HepG2 (cell line): ENCODE data around the gene NAV2. TPM values are rescaled to one million over a fixed set of nuclear protein-coding genes. Genes with fewer than 3 reads are reported as not detected.
A peak's percentile ranks its signal among the peaks of the same experiment; 100 is the strongest.

Experiments used
- CBX1 ChIP-seq: IDR thresholded peaks from one replicate; pipeline ENCODE4 v1.6.1; 2016; ENCODE audit warnings: antibody characterized with exemption, low read depth
- CEBPB ChIP-seq: IDR thresholded peaks from 2 replicates; pipeline ENCODE4 v1.6.1; 2011; ENCODE audit warnings: low read depth, low read length, improper control_type of control experiment, borderline replicate concordance
- CEBPG ChIP-seq: IDR thresholded peaks from 2 replicates; pipeline ENCODE4 v1.6.1; 2016
- FOSL1 ChIP-seq: sonication (generic); formaldehyde crosslinking; IDR thresholded peaks from 2 replicates; pipeline ENCODE4 v1.9.0; 2021; ENCODE audit warnings: missing genetic modification reagents, borderline replicate concordance
- FOSL2 ChIP-seq: sonication (generic); formaldehyde crosslinking; IDR thresholded peaks from 2 replicates; pipeline ENCODE4 v1.4.0; 2020; ENCODE audit warnings: missing genetic modification reagents
- FOXA1 ChIP-seq, 2 experiments: fragments of 450-650 bp in 1 of 2; sonication (generic) in 1 of 2; formaldehyde crosslinking in 1 of 2; IDR thresholded peaks; 2 replicates each; pipeline versions ENCODE4 v1.4.0 to v1.6.1; 2016 to 2020; ENCODE audit warnings: missing genetic modification reagents in 1 of 2
- FOXK2 ChIP-seq: fragments of 450-650 bp; IDR thresholded peaks from 2 replicates; pipeline ENCODE4 v1.6.1; 2016
- GABPB1 ChIP-seq: IDR thresholded peaks from 2 replicates; pipeline ENCODE4 v1.6.1; 2016; ENCODE audit warnings: mild to moderate bottlenecking, missing genetic modification reagents, moderate library complexity, missing compliant biosample characterization
- NAIF1 ChIP-seq: sonication (generic); formaldehyde crosslinking; IDR thresholded peaks from 2 replicates; pipeline ENCODE4 v1.5.0; 2020; ENCODE audit warnings: mild to moderate bottlenecking, missing genetic modification reagents, borderline replicate concordance
- NFIB ChIP-seq: sonication (generic); formaldehyde crosslinking; IDR thresholded peaks from 2 replicates; pipeline ENCODE4 v1.9.0; 2021; ENCODE audit warnings: missing genetic modification reagents, mild to moderate bottlenecking, borderline replicate concordance
- PAF1 ChIP-seq: IDR thresholded peaks from 2 replicates; pipeline ENCODE4 v1.6.1; 2016; ENCODE audit warnings: missing genetic modification reagents, missing compliant biosample characterization
- PHB2 ChIP-seq: fragments of 450-650 bp; IDR thresholded peaks from 2 replicates; pipeline ENCODE4 v1.6.1; 2018; ENCODE audit not compliant: partially characterized antibody
- SAP130 ChIP-seq: IDR thresholded peaks from 2 replicates; pipeline ENCODE4 v1.6.1; 2016; ENCODE audit warnings: low read depth
- SOX13 ChIP-seq, 3 experiments: fragments of 450-650 bp in 1 of 3; sonication (generic) in 1 of 3; formaldehyde crosslinking in 1 of 3; IDR thresholded peaks in 2 of 3; conservative IDR thresholded peaks in 1 of 3; 2 replicates each; pipeline versions ENCODE4 v1.5.0 to v1.6.1; 2016 to 2020; ENCODE audit warnings: antibody characterized with exemption in 1 of 3, mild to moderate bottlenecking in 1 of 3, missing compliant biosample characterization in 1 of 3, missing genetic modification reagents in 1 of 3, moderate library complexity in 1 of 3
- SOX5 ChIP-seq: IDR thresholded peaks from 2 replicates; pipeline ENCODE4 v1.6.1; 2016; ENCODE audit warnings: borderline replicate concordance
- THAP11 ChIP-seq: IDR thresholded peaks from 2 replicates; pipeline ENCODE4 v1.6.1; 2016; ENCODE audit warnings: missing biosample characterization, missing genetic modification reagents
- XRCC5 ChIP-seq: fragments of 200-400 bp; formaldehyde crosslinking; optimal IDR thresholded peaks from 2 replicates; pipeline ENCODE3; 2017; ENCODE audit warnings: mild to moderate bottlenecking, low read length
- ZBTB7B ChIP-seq: sonication (generic); formaldehyde crosslinking; IDR thresholded peaks from 2 replicates; pipeline ENCODE4 v1.4.0; 2020; ENCODE audit warnings: missing genetic modification reagents
- ZNF337 ChIP-seq: sonication (generic); formaldehyde crosslinking; IDR thresholded peaks from 2 replicates; pipeline ENCODE4 v1.5.1; 2020; ENCODE audit warnings: missing genetic modification reagents, low read depth, mild to moderate bottlenecking, borderline replicate concordance
- ZNF441 ChIP-seq: sonication (generic); formaldehyde crosslinking; IDR thresholded peaks from 2 replicates; pipeline ENCODE4 v1.7.0; 2021; ENCODE audit warnings: missing genetic modification reagents, borderline replicate concordance
- ZNF558 ChIP-seq: sonication (generic); formaldehyde crosslinking; IDR thresholded peaks from 2 replicates; pipeline ENCODE4 v1.9.0; 2022; ENCODE audit warnings: mild to moderate bottlenecking, missing genetic modification reagents, borderline replicate concordance
- ZNF629 ChIP-seq: sonication (generic); formaldehyde crosslinking; conservative IDR thresholded peaks from 2 replicates; pipeline ENCODE4 v1.5.0; 2020; ENCODE audit warnings: missing genetic modification reagents
- ZNF782 ChIP-seq: sonication (generic); formaldehyde crosslinking; IDR thresholded peaks from 2 replicates; pipeline ENCODE4 v1.4.0; 2020; ENCODE audit warnings: missing genetic modification reagents, mild to moderate bottlenecking, borderline replicate concordance
- polyA plus RNA-seq, 8 experiments: library from polyadenylated mRNA; depleted of rRNA in 3 of 8; stranded (reverse) in 7 of 8; unstranded in 1 of 8; fragments of >200 nt; fragmentation: Illumina TruSeq in 4 of 8; extraction: Trizol in 4 of 8; gene quantifications; 2 replicates each; pipeline versions ENCODE4 v1.2.1 to v1.2.3, GENCODE V29; 2011 to 2016; ENCODE audit warnings: low read depth in 4 of 8, missing spikeins in 1 of 8, mixed read lengths in 1 of 8; ENCODE audit not compliant: insufficient read depth in 1 of 8
- total RNA-seq, 5 experiments: library from RNA; depleted of rRNA; stranded (reverse); fragments of >200 nt; fragmentation: Illumina TruSeq; extraction: Trizol; gene quantifications; 2 replicates each; pipeline ENCODE4 v1.2.3, GENCODE V29; 2016; ENCODE audit warnings: low read depth in 1 of 5
- TF ChIP-seq, protein P1 (sequence below): sonication (generic); formaldehyde crosslinking; IDR thresholded peaks from 2 replicates; pipeline ENCODE4 v1.4.0; 2020; ENCODE audit warnings: mild to moderate bottlenecking, low read depth, missing genetic modification reagents
- TF ChIP-seq, protein P2 (sequence below): sonication (generic); formaldehyde crosslinking; IDR thresholded peaks from 2 replicates; pipeline ENCODE4 v1.5.0; 2020; ENCODE audit warnings: mild to moderate bottlenecking, low read depth, missing genetic modification reagents, borderline replicate concordance
- TF ChIP-seq, protein P3 (sequence below): IDR thresholded peaks from 2 replicates; pipeline ENCODE4 v1.6.1; 2012; ENCODE audit warnings: low read depth, low read length, improper control_type of control experiment
- TF ChIP-seq, protein P4 (sequence below): IDR thresholded peaks from 2 replicates; pipeline ENCODE4 v1.6.1; 2016; ENCODE audit warnings: mild to moderate bottlenecking, missing biosample characterization, missing genetic modification reagents
- TF ChIP-seq, protein P5 (sequence below): sonication (generic); formaldehyde crosslinking; IDR thresholded peaks from 2 replicates; pipeline ENCODE4 v1.4.0; 2020; ENCODE audit warnings: mild to moderate bottlenecking, missing genetic modification reagents

Gene NAV2
- total and polyA plus RNA-seq, 2 of the 13 experiments (the other 11 are each of a cell fraction or from before 2014, with no cell fraction given), result 9.3 to 34.6 TPM

DNA sequence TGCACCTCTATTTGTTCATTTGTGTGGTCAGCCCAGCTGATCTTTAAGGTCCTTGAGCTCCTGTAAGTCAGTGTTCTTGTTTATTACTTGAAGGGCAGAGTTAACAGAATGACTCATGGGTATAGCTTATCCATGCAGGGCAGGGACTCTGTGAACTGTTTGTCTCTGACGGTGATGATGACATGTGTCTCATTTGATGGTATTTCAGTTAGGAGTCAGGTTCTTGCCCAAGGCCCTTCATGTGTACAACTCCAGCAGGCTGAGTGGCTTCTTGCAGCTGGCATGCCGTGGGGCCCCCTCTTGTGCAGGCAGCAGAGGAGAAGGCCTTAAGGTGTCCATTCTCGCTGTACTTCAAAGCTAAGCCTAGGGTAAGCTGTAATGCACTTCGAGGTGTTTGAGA lies 282.5 kb downstream of the NAV2 start (continued):
- TF ChIP-seq, protein P1, sequence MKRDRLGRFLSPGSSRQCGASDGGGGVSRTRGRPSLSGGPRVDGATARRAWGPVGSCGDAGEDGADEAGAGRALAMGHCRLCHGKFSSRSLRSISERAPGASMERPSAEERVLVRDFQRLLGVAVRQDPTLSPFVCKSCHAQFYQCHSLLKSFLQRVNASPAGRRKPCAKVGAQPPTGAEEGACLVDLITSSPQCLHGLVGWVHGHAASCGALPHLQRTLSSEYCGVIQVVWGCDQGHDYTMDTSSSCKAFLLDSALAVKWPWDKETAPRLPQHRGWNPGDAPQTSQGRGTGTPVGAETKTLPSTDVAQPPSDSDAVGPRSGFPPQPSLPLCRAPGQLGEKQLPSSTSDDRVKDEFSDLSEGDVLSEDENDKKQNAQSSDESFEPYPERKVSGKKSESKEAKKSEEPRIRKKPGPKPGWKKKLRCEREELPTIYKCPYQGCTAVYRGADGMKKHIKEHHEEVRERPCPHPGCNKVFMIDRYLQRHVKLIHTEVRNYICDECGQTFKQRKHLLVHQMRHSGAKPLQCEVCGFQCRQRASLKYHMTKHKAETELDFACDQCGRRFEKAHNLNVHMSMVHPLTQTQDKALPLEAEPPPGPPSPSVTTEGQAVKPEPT, result no peak
- TF ChIP-seq CBX1, result no peak
- peak; percentile 44; the same call in 1 of the 2 replicates for TF ChIP-seq FOXK2
- no peak for TF ChIP-seq PAF1
- no peak for TF ChIP-seq NAIF1 (CRISPR knock-in tag)
- 0 out of 2 replicates have a peak, but pooled peaks have one; percentile 22 for TF ChIP-seq FOSL1
- TF ChIP-seq CEBPB, result peak; percentile 92
- TF ChIP-seq CEBPG (CRISPR knock-in tag), result peak; percentile 62
- TF ChIP-seq NFIB (CRISPR knock-in tag), result no peak
- TF ChIP-seq, protein P2, sequence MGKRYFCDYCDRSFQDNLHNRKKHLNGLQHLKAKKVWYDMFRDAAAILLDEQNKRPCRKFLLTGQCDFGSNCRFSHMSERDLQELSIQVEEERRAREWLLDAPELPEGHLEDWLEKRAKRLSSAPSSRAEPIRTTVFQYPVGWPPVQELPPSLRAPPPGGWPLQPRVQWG, result no peak
- TF ChIP-seq, protein P3, sequence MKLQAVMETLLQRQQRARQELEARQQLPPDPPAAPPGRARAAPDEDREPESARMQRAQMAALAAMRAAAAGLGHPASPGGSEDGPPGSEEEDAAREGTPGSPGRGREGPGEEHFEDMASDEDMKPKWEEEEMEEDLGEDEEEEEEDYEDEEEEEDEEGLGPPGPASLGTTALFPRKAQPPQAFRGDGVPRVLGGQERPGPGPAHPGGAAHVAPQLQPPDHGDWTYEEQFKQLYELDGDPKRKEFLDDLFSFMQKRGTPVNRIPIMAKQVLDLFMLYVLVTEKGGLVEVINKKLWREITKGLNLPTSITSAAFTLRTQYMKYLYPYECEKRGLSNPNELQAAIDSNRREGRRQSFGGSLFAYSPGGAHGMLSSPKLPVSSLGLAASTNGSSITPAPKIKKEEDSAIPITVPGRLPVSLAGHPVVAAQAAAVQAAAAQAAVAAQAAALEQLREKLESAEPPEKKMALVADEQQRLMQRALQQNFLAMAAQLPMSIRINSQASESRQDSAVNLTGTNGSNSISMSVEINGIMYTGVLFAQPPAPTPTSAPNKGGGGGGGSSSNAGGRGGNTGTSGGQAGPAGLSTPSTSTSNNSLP, result 0 out of 2 replicates have a peak, but pooled peaks have one; percentile 31
- TF ChIP-seq PHB2, result no peak
- TF ChIP-seq SOX13 (IDR thresholded peaks at IDR 0.05), result no peak
- 0 out of 4 replicates have a peak, but pooled peaks of 1 of the 2 experiments have one; percentile 27 for TF ChIP-seq SOX13 (CRISPR knock-in tag; conservative IDR thresholded peaks at IDR 0.05 in 1 of 2, IDR thresholded peaks at IDR 0.05 in 1 of 2)
- TF ChIP-seq, protein P4, sequence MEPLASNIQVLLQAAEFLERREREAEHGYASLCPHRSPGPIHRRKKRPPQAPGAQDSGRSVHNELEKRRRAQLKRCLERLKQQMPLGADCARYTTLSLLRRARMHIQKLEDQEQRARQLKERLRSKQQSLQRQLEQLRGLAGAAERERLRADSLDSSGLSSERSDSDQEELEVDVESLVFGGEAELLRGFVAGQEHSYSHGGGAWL, result no peak
- no peak for TF ChIP-seq ZNF441
- no peak for TF ChIP-seq ZNF337
- no peak for TF ChIP-seq GABPB1 (CRISPR knock-in tag)
- peak; percentile 39; the same call in 1 of the 2 replicates for TF ChIP-seq SOX5 (CRISPR knock-in tag)
- TF ChIP-seq FOSL2 (CRISPR knock-in tag), result peak; percentile 95
- peak; percentile 68 for TF ChIP-seq SAP130
- TF ChIP-seq THAP11 (CRISPR knock-in tag), result 0 out of 2 replicates have a peak, but pooled peaks have one; percentile 32
- no peak for TF ChIP-seq FOXA1 (IDR thresholded peaks at IDR 0.05)
- TF ChIP-seq FOXA1 (CRISPR knock-in tag; IDR thresholded peaks at IDR 0.05), result peak; percentile 59
- no peak for TF ChIP-seq ZNF629 (CRISPR knock-in tag)
- TF ChIP-seq ZNF558 (CRISPR knock-in tag), result no peak
- TF ChIP-seq, protein P5, sequence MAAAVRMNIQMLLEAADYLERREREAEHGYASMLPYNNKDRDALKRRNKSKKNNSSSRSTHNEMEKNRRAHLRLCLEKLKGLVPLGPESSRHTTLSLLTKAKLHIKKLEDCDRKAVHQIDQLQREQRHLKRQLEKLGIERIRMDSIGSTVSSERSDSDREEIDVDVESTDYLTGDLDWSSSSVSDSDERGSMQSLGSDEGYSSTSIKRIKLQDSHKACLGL, result no peak
- no peak for TF ChIP-seq ZBTB7B (CRISPR knock-in tag)
- TF ChIP-seq ZNF782 (CRISPR knock-in tag), result no peak
- TF ChIP-seq XRCC5, result peak; percentile 52
